Subcutaneous adipose tissue (tissue), 4 donors: Measurements from ENCODE around the gene HSP90AB1. TPM values are rescaled to one million over a fixed set of nuclear protein-coding genes. Genes with fewer than 3 reads are reported as not detected.

Source experiments
- CTCF ChIP-seq: fragments of 450-650 bp; IDR thresholded peaks from one replicate; pipeline ENCODE4 v1.5.1; 2016; ENCODE audit warnings: low read depth, mild to moderate bottlenecking, control low read depth, antibody characterized with exemption, moderate library complexity
- total RNA-seq, 4 donors: library from RNA; depleted of rRNA; stranded (reverse); fragments of >200 nt; gene quantifications; one replicate each; pipeline ENCODE4 v1.1.0, GENCODE V29; 2016

HSP90AB1 gene
- total RNA-seq, 4 donors from 2014 or later, result 457 to 750 (median 477) TPM

DNA sequence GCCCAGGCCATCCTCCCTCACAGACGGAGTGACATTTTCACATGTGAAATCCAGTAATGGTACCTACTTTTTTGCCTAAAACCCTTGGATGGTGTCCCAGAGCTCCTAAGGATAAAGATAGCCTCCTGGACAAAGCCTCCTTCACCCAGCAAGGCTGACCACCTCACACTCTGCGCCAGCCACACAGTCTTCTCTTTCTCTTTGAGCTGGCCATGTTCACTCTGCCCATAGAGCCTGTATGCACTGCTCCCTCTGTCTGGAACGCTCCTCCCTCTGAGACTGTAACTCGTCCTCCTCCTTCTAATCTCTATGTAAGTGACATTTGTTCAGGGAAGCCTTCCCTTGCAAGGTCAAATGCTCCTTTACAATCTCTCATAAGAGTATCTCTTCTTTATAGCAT, 38.0 kb downstream of the HSP90AB1 start:
- no peak for TF ChIP-seq CTCF

GRCh38 chr6:44285552-44286284, 38.8 kb downstream of the HSP90AB1 start:
- no peak for TF ChIP-seq CTCF

- no peak for TF ChIP-seq CTCF
Observed at GRCh38 chr6:44286285-44286565, 39.3 kb downstream of the HSP90AB1 start.

DNA sequence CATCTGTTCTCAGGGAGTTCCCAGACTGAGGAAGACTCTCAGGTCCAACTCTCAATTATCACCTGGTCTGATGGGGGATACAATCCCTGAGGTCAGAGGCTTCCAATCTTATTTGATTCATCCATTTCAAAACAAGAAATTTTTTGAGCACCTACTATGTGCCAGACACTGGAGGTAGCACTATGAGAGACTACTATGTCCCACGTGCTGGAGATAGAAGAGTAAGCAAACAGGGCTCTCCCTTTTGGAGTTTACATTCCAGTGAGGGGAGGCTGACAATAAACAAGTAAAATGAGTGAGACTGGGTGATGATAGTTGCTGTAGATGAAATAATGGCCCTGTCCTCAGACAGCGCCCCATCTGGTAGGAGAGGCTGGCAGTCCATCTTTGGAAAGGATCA, 39.8 kb downstream of the HSP90AB1 start:
- TF ChIP-seq CTCF, result no peak

DNA sequence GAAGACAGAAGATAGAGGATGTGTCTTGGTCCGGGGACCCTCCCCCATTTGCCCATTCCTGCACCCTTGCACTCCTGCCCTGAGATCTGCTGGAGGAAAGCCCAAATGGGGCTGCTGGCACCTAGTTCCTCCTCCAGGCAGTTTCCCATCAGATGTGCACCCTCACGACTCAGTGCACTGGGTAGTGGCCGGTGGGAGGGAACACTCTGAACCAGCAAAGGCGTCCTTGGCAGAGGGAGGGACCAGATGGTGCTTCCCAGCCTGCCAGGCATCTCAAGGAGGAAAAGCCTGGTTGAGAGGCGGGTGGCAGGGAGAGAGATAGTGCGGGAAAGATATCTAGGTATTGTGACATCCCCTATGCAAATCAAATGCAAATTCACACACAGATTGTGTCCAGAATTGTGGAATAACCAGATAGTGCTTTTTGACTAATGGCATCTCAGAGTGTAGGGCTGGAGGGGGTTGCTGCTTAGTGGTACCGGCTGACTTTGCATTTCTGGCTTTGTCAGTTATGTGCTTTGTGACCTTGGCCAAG, 42.9 kb downstream of the HSP90AB1 start:
- no peak for TF ChIP-seq CTCF

GRCh38 chr6:44291841-44292240, 44.9 kb downstream of the HSP90AB1 start:
- no peak for TF ChIP-seq CTCF

DNA sequence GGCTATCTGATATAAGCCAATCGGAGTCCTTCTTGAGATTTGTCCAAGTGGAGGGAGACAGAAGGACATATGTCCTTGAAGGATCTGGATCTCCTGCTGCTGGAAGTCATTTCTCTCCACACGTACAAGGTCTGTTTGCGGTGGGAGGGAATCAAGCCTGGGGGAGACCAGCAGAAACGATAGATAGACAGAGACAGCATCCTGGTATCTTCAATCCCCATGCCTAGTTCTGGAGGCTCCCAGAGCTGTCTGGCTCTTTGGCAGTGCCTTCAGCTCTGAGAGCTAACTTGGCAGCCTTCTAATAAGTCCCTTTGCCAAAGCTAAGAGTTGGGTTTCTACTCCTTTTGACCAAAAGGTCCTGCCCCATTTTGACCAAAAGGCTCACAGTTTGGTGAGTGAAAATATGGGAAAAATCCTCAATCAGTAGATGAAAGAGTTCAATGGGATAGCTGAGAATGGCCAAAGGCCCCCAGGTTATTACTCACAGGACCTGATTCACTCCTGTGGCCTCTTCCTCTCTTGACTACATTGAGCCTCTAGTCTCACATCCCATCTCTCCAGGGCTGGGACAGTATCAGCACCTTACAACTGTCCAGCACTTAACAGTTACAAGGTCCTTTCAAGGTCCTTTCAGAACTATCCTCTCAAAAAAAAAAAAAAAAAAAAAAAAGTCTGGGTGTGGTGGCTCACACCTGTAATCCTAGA, 45.9 kb downstream of the HSP90AB1 start:
- no peak for TF ChIP-seq CTCF
